SKM-1 treated with dmso at 0.1 percent for 144 hours (cell line): Measurements from ENCODE around the gene CFAP251.

Source experiments
- DNase-seq: peaks from one replicate; lab custom pipeline; 2025; ENCODE audit not compliant: unreplicated experiment; lab: John Stamatoyannopoulos, UW

The CFAP251 gene

DNA sequence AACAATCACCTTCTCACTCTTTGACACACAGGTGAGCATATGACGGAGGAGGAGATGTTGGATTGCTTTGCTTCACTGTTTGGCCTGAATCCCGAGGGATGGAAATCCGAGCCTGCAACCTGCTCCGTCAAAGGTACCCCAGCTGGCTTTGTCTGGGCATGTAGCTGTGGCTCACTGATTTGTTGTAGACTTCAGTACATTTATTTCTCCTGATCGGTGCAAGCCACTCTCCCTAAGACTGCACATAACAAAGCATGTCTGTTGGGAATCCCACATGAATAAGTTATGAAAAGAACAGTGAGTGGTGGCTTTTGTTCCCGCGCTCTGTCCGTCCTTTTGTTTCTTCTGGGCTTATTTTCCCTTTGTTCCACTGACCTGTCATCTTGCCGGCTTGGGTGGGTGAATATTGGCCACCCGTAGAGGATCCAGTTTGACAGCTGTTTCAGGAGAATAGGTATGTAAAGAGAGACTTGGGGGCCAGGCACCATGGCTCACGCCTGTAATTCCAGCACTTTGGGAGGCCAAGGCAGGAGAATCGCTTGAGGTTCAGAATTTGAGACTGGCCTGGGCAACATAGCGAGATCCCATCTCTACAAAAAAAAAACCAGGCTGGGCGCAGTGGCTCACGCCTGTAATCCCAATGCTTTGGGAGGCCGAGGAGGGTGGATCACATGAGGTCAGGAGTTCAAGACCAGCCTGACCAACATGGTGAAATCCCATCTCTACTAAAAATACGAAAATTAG, 83.2 kb downstream of the CFAP251 start:
- no peak for DNase-seq

DNA sequence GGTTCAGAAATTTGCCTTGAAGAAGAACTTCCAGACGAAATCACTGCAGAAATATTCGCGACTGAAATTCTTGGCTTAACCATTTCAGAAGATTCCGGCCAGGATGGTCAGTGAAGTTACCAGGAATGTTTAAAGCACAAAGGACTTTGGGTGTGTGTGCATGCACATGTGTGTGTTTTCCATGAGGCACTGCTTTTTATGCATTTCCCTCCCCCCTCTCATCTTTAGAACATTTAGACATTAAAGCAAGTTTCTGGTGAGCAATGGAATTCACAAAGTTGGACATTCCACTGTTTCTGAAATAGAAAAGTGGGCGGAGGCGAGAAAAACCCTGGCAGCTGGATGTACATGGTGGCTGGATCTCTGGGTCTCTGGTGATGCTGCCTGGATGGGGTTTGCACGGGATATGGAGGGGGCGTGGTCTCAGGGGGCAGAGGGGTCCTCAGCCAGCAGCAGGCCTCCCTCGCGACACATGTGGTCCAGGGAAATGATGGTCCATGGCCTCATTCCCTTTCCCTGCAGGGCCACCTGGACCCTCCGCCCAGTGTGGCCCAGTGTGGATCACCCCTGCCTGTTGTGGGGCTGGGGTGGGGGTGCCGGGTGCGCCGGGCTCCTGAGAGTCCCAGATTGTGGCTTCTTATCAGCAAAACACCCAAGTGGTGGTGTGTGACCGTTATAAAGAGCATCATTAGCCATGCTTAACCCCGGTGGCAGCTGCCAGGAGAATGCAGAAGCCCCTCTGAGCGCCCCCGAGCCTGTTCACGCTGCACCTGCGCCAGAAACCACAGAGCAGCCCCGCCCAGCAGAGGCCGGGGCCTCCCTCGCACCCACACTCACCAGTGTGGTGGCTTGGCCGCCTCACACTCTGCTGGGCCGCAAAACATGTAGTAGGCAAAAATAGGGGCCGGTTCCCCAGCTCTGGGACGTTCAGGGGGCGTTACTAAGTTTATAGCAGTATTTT, 85.5 kb downstream of the CFAP251 start:
- no peak for DNase-seq

DNA sequence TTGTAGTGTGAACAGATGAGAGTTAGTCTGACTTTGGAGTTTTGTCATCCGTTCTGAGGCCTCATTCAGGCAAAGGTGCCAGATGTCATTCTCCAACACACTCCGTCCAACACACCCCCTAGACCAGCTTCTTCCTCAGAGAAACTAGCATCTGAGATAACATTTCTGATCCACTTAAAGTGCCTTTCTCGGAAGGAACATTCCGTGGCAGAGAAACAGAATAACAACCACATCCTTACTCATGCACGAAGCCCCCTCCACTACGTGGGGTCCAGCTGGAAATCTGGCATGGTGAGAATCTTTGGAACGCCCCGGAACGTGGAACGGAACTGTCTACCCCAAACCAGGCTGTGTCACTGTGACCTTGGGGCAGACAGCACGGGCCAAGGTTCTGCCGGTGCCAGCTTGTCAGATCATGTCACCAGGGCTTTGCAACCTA, 86.3 kb downstream of the CFAP251 start:
- DNase-seq = no peak

DNA sequence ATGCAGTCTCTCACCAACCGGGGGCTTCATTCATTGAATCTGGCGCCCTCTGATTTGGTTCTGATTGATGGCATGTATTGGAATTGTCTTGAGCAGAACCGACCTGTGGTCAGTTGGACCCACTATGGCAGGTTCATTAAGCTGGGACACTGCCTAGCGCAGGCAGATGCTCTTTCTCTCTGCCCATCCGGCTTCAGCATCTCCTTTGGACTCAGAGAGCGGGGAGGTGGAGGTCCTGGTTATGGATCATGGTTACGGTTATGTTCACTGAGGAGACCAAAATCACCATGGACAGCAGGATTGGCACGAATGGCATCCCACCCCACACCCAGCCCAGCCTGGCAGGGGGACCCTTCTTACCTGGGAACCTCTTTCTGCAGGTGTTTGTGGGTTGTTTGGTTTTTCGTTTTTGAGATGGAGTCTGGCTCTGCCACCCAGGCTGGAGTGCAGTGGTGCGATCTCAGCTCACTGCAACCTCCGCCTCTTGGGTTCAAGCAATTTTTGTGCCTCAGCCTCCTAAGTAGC, 86.9 kb downstream of the CFAP251 start:
- DNase-seq = no peak

DNA sequence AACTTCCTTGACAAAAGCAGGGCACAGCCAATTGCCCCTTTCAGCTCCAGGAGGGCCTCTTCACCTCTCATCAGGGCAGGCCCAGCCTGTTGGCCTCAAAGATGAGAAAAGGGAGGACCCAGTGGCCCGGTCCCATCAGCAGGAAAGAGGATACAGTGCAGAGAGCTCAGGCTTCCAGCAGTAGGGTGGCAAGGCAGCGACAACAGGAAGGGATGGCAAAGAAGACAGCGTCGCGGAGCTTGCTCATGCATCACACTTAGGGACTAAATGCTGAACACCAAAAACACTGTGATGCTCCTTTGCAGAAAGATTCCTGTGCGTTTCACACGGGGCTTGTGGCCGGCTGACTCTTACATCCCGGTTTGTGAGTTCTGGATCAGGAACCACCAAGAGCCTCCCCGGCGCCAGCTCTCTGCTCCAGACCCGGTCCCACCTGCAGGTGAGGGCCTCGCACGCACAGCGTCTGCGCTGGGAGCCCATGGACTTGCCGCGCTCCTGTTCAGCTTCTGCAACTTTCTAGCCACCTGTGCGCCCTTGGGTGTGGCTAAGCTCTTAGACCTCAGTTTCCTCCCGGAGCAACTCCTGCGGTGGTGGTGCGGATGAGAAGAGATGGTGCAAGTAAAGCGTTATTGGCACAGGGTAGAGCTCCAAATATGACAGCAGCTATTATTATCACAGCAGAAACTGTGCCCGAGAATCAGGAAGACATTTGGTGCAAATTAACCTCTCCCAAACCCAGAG, 88.0 kb downstream of the CFAP251 start:
- DNase-seq = no peak

DNA sequence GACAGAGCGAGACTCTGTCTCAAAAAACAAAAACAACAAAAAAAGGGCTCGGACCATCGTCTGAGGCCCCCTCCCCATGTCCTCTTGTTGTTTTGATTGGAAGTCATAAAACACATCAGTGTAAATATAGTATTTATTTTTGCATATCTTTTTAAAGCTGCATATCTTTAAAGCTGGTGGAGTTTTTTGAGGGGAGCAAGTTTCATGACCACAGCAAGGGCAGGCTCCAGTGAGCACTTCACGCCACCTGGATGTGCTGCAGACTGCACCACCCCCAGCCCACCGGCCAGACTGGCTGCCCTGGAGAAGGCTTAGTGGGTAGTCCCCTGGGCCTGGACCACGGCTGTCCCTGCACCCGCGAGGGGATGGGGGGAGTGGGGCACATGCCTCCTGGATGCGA, 91.3 kb downstream of the CFAP251 start:
- no peak for DNase-seq

DNA sequence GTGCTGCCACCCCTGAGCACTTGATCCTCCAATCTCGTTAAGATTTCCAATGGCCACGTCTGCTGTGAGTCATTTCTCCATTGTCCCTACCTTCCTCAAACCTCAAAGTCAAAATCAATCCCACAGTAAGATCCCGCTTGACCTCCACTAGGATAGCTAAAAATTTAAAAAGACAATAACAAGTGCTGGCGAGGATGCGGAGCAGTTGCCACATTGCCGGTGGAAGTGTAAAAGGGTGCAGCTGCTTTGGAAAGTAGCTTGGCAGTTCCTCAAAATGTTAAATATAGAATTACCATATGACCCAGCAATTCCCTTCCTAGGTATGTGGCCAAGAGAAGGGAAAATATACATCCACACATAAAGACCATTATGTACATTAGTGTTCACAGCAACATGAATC, 93.8 kb downstream of the CFAP251 start:
- DNase-seq = no peak

DNA sequence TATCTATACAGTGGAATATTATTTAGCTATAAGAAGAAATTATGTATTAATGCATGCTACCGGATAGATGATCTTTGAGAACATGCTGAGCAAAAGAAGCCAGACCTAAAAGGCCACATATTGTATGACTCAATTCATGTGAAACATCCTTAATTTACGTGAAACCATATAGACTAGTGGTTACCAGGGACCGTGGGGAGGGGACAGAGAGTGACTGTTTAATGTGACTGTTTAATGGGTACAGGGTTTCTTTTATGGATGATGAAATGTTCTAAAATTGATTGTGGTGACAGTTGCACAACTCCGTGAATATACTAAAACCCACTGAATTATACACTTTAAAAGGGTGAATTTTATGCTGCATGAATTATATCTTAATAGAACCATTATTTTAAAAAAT, 94.7 kb downstream of the CFAP251 start:
- no peak for DNase-seq

DNA sequence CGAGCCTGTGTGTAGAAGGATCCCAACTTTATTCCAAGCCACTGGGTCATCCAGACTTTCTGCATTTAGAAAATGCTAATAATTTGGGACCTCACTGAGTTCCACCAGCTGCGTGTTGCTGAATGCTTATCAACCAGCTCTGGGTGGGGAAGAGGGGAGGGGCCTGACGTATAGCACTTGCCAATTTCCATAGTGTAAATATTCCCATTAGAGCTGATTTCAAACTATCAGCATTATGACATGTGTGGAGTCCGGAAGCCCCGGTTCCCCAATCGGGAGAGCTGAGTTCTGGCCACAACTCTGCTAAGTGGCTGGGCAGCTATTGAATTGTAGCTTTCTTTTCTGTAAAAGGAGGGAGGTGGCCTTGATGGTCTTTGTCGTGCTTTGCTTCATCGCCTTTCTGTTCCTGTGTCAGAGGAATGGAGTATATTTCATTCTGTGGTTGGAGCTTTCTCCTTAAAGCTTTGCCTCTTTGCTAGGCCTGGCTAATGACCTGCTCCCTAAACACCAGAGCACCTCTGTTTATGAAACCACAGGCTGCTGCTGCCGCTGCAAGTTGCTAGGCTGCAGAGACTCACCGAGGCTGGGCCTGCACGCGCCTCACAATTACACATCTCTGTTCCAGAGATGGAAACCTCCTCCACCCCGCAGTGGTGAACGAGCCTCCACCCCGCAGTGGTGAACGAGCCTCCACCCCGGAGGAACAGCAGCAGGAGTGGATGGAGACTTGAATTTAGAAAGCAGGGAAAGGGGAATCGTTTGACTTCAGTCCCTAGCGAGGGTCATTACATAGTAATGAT, 95.6 kb downstream of the CFAP251 start:
- no peak for DNase-seq

DNA sequence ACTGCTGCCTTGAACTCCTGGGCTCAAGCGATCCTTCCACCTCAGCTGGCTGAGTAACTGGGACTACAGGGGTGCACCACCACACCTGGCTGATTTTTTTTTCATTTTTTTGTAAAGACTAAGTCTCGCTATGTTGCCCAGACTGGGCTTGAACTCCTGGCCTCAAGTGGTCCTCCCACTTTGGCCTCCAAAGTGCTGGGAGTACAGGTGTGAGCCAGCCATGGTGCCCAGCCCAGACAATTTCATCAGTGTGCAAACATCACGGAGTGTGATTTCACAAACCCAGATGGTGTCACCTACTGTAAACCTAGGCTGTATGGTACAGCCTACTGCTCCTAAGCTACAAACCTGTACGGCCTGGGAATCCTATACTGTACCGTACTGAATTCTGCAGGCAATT, 96.4 kb downstream of the CFAP251 start:
- DNase-seq = no peak

DNA sequence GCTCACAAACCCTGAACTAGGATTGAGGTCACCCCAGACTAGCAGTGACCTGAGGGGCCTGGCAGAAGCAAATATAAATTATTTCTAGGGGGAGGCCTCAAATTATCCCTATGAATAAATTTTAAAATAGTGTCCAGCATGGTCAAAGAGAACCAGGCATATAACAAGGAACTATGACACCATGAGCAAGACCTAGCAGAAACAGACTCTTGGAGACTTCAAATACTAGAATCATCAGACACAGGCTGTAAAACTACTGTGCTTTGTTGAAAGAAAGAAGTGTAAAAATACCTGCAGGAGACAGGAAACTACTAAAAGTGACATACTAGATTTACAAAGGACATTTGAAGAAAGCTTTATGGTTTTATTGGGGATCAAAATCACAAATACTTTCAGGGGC, 100.1 kb downstream of the CFAP251 start:
- no peak for DNase-seq

DNA sequence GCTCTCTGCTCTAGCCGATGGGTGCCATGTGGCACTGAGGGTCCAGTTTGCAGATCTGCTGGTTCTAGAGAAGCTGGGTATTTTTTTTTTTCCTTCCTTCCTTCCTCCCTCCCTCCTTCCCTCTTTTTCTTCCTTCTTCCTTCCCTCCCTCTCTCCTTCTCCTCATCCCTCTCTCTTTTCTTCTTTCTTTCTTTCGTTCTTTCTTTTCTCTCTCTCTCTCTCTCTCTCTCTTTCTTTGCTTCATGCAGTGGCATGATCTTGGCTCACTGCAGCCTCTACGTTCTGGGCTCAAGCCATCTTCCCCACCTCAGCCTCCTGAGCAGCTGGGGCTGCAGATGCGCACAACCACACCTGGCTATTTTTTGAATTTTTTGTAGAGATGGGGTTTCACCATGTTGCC, 100.5 kb downstream of the CFAP251 start:
- DNase-seq = no peak

DNA sequence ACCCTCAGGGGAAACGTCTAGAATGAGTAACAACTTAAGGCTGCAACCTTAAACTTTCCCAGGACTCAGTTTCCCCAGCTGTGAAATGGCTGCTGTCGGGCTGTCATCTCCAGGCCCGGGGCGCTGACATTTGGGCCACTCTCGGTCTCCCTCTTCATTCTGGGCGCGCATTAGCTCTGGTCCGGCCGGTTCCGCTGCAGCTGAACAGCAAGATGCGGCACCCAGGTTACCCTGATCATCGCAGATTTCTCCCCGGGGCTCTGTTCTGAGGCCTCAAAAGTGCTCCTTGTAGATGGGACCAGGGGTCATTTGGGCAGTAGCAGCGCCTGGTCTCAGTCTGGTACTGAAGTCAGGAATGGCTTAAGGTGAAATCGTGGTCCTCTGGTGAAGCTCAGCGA, 102.4 kb downstream of the CFAP251 start:
- DNase-seq = no peak

DNA sequence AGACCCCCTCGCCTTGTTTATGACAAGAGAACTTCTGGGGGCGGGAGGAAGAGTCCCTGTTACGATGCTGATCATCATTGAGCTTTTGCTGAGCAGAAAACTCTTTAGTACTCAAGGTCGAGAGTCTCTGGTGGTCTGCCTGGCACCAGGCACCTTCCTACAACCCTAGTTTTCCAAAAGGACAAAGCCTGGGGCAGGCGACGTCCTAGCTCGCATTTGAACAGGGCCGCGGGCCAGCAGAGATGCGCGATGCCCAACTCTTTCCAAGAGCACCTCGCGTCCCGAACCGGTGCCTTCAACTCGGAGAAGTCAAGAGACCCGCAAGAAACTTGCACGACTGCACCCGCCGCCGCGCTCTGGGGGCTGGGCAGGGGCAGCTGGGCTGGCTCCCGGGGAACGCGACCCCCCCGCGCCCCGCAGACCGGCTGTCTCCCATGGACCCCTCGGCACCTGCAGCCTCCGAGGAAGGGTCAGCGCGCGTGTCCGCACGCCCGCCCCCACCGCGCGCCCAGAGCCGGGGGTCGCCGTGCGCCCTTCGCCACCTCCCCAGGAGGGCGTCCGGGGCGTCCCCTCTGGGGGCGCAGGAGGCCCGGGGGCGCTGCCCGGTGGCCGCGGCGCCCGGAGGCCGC, 102.9 kb downstream of the CFAP251 start:
- no peak for DNase-seq

DNA sequence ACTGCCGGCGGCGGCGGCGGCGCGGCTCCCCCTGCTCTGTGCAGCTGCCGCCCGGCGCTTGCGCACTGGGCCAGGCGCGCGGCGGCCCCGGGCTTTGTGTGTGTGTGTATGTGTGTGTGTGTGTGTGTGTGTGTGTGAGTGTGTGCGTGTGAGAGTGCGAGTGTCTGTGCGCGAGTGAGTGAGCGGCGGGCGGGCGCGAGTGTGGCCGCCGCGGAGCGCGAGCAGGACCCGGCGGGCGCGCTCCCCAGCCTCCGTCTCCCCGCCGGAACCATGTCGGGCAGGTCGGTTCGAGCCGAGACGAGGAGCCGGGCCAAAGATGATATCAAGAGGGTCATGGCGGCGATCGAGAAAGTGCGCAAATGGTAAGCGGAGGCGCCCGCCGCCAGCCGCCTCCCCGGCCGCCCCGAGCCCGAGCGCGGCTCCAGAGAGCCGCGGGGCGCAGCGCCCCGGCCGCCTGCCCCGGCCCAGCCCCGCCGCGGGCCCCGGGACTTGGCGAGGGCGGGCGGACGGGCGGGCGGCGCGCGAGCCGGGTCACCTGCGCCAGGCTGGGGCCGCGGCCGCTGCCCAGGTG, 103.5 kb downstream of the CFAP251 start, which contains the start of gene BCL7A:
BCL7A (plus strand) TSS at position 63 of the 571 bp plus-strand sequence; CDS start at position 271, 208 bp downstream.
- no peak for DNase-seq

DNA sequence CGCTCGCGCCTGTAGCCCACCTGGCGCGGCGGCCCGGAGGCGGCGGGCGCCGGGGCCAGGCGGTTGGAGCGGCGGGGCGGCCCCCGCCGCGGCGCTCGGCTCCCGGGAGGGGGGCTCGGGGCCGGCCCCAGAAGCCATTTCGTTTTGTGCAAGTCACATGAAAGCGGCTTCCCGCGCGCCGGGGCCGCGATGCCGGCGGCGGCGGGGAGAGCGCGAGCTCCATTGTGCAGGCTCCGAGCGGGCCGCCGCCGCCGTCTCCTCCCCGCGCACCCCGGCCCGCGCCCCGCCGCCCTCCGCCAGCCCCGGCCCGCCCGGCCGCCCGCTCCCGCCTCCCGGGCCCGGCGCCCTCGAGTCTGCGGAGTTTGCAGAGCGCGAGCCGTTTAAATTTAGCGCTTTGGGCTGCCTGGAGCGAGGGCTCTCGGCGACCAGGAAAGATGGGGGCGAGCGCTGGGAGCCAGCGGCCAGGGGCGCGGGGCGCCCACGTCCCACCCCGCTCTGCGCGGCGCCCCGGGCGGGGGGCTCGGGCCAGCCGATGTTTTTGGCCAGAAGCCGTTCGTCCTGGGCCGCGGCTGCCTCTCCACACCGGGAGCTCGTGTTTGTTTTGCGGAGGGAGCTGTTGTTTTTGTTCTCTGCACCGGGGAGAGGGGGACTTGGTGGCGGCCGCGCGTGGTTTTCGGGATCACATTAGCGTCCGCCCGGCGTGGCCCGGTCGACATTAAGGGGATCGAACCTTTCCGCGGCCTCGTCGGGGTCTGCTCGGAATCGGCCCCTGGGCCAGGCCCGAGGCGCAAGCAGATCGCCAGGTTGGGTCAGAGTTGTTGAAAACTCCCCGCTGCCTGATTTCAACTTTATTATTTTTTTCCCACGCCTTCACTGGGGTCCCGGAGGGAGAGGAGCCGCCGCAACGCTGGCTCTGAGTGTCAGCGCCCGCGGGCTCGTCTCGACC, 104.3 kb downstream of the CFAP251 start:
- no peak for DNase-seq

DNA sequence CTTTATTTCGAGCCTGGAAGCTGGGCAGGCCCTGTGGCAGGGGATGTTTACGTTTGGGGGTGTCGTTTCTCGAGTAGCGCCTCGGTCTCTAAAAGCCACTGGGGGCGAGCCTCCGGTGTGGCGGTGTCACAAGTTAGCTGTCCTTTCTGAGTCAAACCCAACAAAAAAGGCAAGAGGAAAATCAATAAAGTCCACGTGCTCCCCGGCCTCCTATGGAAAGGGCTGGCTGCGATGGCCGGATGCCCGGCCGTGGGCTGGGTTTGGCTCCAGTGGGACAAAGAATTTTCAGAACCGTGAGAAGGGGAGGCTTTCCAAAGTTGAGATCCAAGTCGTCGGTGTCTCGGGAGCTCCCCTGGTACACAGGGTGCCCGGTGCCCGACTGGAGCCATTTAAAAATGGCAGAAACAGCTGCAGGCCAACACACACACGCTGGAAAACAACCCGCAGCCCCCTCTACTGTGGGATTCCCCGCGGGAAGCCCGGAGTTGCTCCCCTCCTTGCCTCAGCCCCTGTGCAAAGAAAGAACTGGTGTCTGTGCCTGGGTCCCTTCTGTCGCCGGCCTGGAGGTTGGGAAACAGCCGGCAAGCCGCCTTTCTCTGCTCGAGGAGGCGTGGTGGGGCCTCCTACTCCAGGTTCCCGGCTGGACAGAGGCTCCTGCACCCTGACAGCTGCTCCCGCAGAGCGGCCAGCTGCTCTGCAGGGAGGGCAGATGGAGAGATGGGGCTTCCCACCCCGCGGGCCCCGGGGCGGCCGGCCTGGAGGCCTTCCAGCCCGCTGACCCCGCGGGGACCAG, 105.1 kb downstream of the CFAP251 start:
- DNase-seq = no peak
